ENCODE data around the gene PCGF3. TPM values are rescaled to one million over a fixed set of nuclear protein-coding genes. Genes with fewer than 3 reads are reported as not detected.

The PCGF3 gene
- total RNA-seq, 5 donors from 2014 or later (not counting 1 experiment from before 2014, with no cell fraction given): 47.0 to 76.9 (median 51.1) TPM

DNA sequence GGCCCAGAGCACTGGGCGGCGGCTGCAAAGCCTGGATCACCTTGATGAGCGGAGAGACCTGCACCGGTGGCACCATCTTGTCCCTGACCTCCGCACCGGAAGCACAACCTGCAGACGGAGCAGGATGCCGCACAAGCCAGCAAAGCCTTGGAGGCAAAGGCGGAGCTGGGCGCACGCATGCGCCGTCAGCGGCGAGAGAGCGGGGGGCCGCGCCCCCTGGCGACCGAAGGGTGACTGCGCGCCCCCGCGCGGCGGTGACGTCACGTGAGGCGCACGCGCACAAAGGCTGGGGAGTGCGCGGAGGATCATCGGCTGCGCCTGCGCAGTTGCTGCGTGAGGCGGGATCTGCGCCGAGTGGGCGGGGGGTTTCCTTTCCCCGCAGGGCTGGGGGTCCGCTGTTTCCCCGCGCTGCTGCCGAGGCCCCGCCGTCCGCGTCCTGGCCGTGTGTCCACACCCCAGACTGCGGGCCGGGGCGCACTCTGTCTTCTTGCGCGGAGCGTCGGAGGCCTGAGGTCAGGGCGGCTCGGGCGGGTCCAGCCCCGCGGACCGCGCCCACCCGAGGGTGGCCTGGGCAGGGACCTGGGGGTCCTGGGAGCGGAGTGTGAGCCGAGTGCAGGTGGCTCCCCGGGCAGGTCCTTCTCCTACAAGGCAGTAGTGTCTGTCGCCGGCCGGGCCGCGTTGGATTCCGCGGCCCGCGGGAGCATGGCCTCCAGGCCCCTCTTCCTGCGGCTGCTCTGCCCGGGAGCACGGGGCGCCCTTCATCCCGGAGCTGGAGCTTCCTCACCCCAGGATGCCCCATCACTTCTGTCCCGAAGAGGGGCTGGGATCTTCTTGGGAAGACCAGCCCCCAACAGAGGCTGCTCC is 31.2 kb upstream of the PCGF3 start, which contains the start of the genes ATP5ME and MYL5:
Gene ATP5ME (minus strand): TSS at position 105 of the 864 bp plus-strand sequence. CDS start 29 bp downstream, at position 76.
Gene MYL5 (plus strand): TSS at position 371 of the 864 bp plus-strand sequence. CDS start 3,485 bp downstream, outside the sequence.
- under 1% methylated on average over 81 of the region's 84 CpGs for WGBS (ENCODE audit: insufficient coverage)
- DNase-seq (peak; percentile 97 to 100 (median 99)), ATAC-seq (replicated peaks in 1 of 4) (peak; percentile 92 to 94 (median 94))
- no peaks in the 10 kb centered on the region for H3K9me3 ChIP-seq
- Mint-ChIP-seq H3K4me3 (peak within 1 kb of the TSS; percentile 82 to 88 (median 83)), H3K27me3 (no peaks in the 10 kb centered on the region), H3K36me3 (peaks cover 16% of the 10 kb centered on the region), H3K4me1 (peaks cover 8 to 21% (median 11%) of the 10 kb centered on the region in 3 donors), H3K27ac (peak within 1 kb of the TSS; percentile 85 to 88), H3K9me3 (no peaks in the 10 kb centered on the region)
- peak within 1 kb of the TSS; percentile 81 to 89 for H3K4me3 ChIP-seq (ENCODE audit: control insufficient read depth in 1 of 2, extremely low read depth in 1 of 2, low read length in 1 of 2)
- CTCF ChIA-PET: interaction anchor here in 1 of 2 donors (1.0 kb wide), 2 partner anchors 10 to 430 kb away, joined by 3 read pairs; no protein-coding TSS in a partner anchor
- POLR2A ChIA-PET: interaction anchor here in 1 of 2 donors (0.6 to 1.0 kb wide), 2 partner anchors 12 to 258 kb away, joined by 3 to 12 read pairs; partner anchors contain the start of genes GAK and TMEM175
- H3K27ac ChIP-seq (ENCODE audit: low read length): peak within 1 kb of the TSS; percentile 86
- H3K36me3 ChIP-seq (ENCODE audit: control insufficient read depth in 2 of 2, extremely low read depth in 1 of 2, insufficient read depth in 1 of 2, low read length in 1 of 2): peaks cover 7 to 16% of the 10 kb centered on the region in 2 donors
- H3K4me1 ChIP-seq (ENCODE audit: control insufficient read depth in 1 of 2, extremely low read depth in 1 of 2, insufficient read depth in 2 of 2, low read length in 2 of 2): peaks cover 13 to 26% of the 10 kb centered on the region in 2 experiments
- peaks cover 0 to 5% of the 10 kb centered on the region in 2 experiments for H3K27me3 ChIP-seq (replicated peaks in 1 of 2; ENCODE audit: control insufficient read depth in 2 of 2, extremely low read depth in 1 of 2, insufficient read depth in 2 of 2, low read length in 1 of 2)

DNA sequence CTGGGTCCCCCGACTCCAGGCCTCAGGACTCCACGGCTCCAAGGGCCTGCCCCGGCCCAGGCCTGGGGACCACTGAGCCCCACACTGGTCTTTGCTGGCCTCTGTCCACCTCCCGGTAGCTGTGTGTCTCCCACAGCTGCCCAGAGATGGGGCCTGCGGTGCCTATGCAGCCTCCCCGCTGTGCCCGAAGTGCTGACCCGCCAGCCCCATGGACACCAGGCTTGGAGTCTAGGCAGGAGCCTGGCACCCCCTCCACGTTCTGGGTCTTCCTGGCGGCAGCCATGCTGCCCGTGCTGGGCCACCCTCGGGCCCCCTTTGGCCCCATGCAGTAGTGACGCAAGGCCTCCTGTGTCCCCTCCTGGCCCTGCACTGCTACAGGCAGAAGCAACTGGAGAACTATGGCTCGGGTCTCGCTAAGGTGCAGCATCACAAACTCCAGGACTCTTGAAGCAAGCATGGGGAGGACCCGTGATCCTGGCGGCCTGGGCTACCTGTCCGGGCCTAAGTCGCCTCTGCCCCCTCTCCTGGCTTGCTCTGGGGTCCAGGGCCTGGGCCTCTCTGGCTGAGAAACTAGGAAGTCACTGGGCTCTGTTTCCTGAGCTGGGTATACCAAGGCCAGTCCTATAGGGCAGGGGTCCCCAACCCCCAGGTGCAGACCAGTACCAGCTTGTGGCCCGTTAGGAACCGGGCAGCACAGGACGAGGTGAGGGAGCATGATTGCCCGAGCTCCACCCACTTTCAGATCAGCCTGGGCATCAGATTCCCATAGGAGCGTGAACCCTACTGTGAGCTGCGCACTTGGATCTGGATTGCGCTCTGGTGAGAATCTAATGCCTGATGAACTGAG is 30.4 kb upstream of the PCGF3 start:
- no peaks in the 10 kb centered on the region for H3K27me3 Mint-ChIP-seq
- POLR2A ChIA-PET: no interaction called here
- peaks cover 0 to 14% of the 10 kb centered on the region in 2 experiments for H3K27me3 ChIP-seq (replicated peaks in 1 of 2; ENCODE audit: control insufficient read depth in 2 of 2, extremely low read depth in 1 of 2, insufficient read depth in 2 of 2, low read length in 1 of 2)
- DNase-seq (no peak), ATAC-seq (replicated peaks in 1 of 4) (peak in 1 of 4 experiments; percentile 1)
- peaks cover 8 to 21% (median 12%) of the 10 kb centered on the region in 3 donors for H3K4me1 Mint-ChIP-seq
- 64% methylated on average over 23 of the region's 26 CpGs for WGBS (ENCODE audit: insufficient coverage)
- H3K27ac ChIP-seq (ENCODE audit: low read length): peak overlapping the region; percentile 86
- H3K9me3 ChIP-seq: no peaks in the 10 kb centered on the region
- H3K4me1 ChIP-seq (ENCODE audit: control insufficient read depth in 1 of 2, extremely low read depth in 1 of 2, insufficient read depth in 2 of 2, low read length in 2 of 2): peaks cover 13 to 29% of the 10 kb centered on the region in 2 experiments
- CTCF ChIA-PET: no interaction called here
- peak overlapping the region; percentile 52 to 88 for H3K27ac Mint-ChIP-seq
- H3K4me3 ChIP-seq (ENCODE audit: control insufficient read depth in 1 of 2, extremely low read depth in 1 of 2, low read length in 1 of 2): peak overlapping the region; percentile 81 to 89
- no peaks in the 10 kb centered on the region for H3K9me3 Mint-ChIP-seq
- H3K36me3 Mint-ChIP-seq: peaks cover 16% of the 10 kb centered on the region
- H3K36me3 ChIP-seq (ENCODE audit: control insufficient read depth in 2 of 2, extremely low read depth in 1 of 2, insufficient read depth in 1 of 2, low read length in 1 of 2): peaks cover 7 to 16% of the 10 kb centered on the region in 2 donors
- H3K4me3 Mint-ChIP-seq: peak overlapping the region; percentile 82 to 88 (median 83)

DNA sequence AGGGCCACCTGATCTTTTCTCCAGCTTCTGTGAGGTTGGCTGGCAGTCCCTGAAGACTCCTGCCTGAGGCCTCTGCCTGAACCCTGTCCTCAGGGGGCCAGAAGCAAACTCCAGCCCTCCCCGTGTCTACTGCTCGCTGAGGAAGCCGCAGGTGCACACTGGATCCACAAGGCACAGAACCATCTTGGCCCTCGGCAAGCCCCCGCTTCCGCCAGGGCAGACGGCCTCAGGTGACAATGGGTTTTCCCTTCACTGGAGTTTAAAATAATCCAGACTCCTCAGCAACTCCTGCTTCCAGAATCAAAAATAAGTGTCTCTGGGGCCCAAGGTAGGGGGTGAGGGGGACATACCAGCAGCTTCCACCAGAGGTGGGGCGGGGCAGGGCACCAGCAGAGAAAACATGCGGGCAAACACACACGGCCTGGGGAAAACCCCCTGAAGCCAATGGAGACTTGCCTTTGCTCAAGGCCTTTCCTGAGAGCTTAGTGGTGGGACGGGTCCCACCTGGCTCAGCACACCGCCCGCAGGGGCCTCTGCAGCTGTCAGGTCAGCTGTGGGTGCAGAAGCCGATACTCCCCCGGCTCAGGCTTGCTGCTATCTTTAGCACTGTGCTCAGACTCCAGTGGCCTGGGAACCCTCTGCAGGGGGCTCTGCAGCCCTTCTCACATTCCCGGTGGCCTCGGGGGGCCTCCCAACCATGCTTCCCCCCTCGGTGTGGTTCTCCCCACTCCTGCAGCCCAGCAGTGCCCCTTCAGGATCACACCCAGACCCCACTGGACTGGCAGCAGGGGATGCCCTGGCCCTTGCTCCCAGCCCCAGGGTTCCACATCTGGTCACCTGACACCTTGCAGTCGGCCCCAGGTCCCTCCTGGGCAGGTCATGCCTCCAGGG is 29.4 kb upstream of the PCGF3 start:
- Mint-ChIP-seq H3K27ac (no peak overlapping the region), H3K9me3 (no peaks in the 10 kb centered on the region), H3K4me1 (peaks cover 8 to 26% (median 18%) of the 10 kb centered on the region in 3 donors), H3K4me3 (peak overlapping the region; percentile 30 to 88 (median 83)), H3K36me3 (peaks cover 10% of the 10 kb centered on the region), H3K27me3 (no peaks in the 10 kb centered on the region)
- H3K9me3 ChIP-seq: no peaks in the 10 kb centered on the region
- no peak overlapping the region for H3K27ac ChIP-seq (ENCODE audit: low read length)
- no peak for ATAC-seq (replicated peaks in 1 of 4)
- no peak overlapping the region for H3K4me3 ChIP-seq (ENCODE audit: control insufficient read depth in 1 of 2, extremely low read depth in 1 of 2, low read length in 1 of 2)
- peaks cover 0 to 19% of the 10 kb centered on the region in 2 experiments for H3K27me3 ChIP-seq (replicated peaks in 1 of 2; ENCODE audit: control insufficient read depth in 2 of 2, extremely low read depth in 1 of 2, insufficient read depth in 2 of 2, low read length in 1 of 2)
- POLR2A ChIA-PET: no interaction called here
- WGBS (ENCODE audit: insufficient coverage): 85% methylated on average over 18 of the region's 19 CpGs
- no peak for DNase-seq
- H3K4me1 ChIP-seq (ENCODE audit: control insufficient read depth in 1 of 2, extremely low read depth in 1 of 2, insufficient read depth in 2 of 2, low read length in 2 of 2): peaks cover 14 to 39% of the 10 kb centered on the region in 2 experiments
- peaks cover 7 to 12% of the 10 kb centered on the region in 2 donors for H3K36me3 ChIP-seq (ENCODE audit: control insufficient read depth in 2 of 2, extremely low read depth in 1 of 2, insufficient read depth in 1 of 2, low read length in 1 of 2)
- CTCF ChIA-PET: no interaction called here

- DNase-seq (no peak), ATAC-seq (replicated peaks in 1 of 4) (no peak)
- Histone ChIP-seq H3K4me3 (ENCODE audit: control insufficient read depth in 1 of 2, extremely low read depth in 1 of 2, low read length in 1 of 2) (no peak overlapping the region), H3K9me3 (no peaks in the 10 kb centered on the region), H3K27me3 (replicated peaks in 1 of 2; ENCODE audit: control insufficient read depth in 2 of 2, extremely low read depth in 1 of 2, insufficient read depth in 2 of 2, low read length in 1 of 2) (peaks cover 0 to 19% of the 10 kb centered on the region in 2 experiments), H3K4me1 (ENCODE audit: control insufficient read depth in 1 of 2, extremely low read depth in 1 of 2, insufficient read depth in 2 of 2, low read length in 2 of 2) (peaks cover 14 to 43% of the 10 kb centered on the region in 2 experiments), H3K27ac (ENCODE audit: low read length) (no peak overlapping the region), H3K36me3 (ENCODE audit: control insufficient read depth in 2 of 2, extremely low read depth in 1 of 2, insufficient read depth in 1 of 2, low read length in 1 of 2) (peaks cover 6 to 8% of the 10 kb centered on the region in 2 donors)
- H3K4me3 Mint-ChIP-seq: peak overlapping the region in 2 of 3 donors; percentile 21 to 30
- H3K27ac Mint-ChIP-seq: no peak overlapping the region
- CTCF ChIA-PET: no interaction called here
- no peaks in the 10 kb centered on the region for H3K27me3 Mint-ChIP-seq
- POLR2A ChIA-PET: no interaction called here
- H3K4me1 Mint-ChIP-seq: peaks cover 8 to 26% (median 18%) of the 10 kb centered on the region in 3 donors
- H3K36me3 Mint-ChIP-seq: peaks cover 6% of the 10 kb centered on the region
- WGBS (ENCODE audit: insufficient coverage): 88% methylated on average over 8 of the region's 8 CpGs
- H3K9me3 Mint-ChIP-seq: no peaks in the 10 kb centered on the region
Observed at GRCh38 chr4:676871-677235, 28.8 kb upstream of the PCGF3 start.

GRCh38 chr4:677431-678293 is 28.0 kb upstream of the PCGF3 start:
- ATAC-seq (replicated peaks in 1 of 4) (no peak), DNase-seq (peak in 2 of 35 experiments; percentile 30 to 48)
- Mint-ChIP-seq H3K36me3 (peaks cover 2% of the 10 kb centered on the region), H3K27me3 (no peaks in the 10 kb centered on the region), H3K27ac (no peak overlapping the region), H3K4me1 (peaks cover 8 to 23% (median 18%) of the 10 kb centered on the region in 3 donors), H3K4me3 (peak overlapping the region in 1 of 3 donors; percentile 5), H3K9me3 (no peaks in the 10 kb centered on the region)
- no peaks in the 10 kb centered on the region for H3K9me3 ChIP-seq
- POLR2A ChIA-PET: no interaction called here
- WGBS (ENCODE audit: insufficient coverage): 79% methylated on average over 24 of the region's 26 CpGs
- H3K36me3 ChIP-seq (ENCODE audit: control insufficient read depth in 2 of 2, extremely low read depth in 1 of 2, insufficient read depth in 1 of 2, low read length in 1 of 2): peaks cover 0 to under 1% of the 10 kb centered on the region in 2 donors
- CTCF ChIA-PET: interaction anchor here in 1 of 2 donors (0.5 kb wide), 1 partner anchor 31 kb away, joined by 3 read pairs; no protein-coding TSS in a partner anchor
- peaks cover 0 to 25% of the 10 kb centered on the region in 2 experiments for H3K27me3 ChIP-seq (replicated peaks in 1 of 2; ENCODE audit: control insufficient read depth in 2 of 2, extremely low read depth in 1 of 2, insufficient read depth in 2 of 2, low read length in 1 of 2)
- no peak overlapping the region for H3K4me3 ChIP-seq (ENCODE audit: control insufficient read depth in 1 of 2, extremely low read depth in 1 of 2, low read length in 1 of 2)
- H3K27ac ChIP-seq (ENCODE audit: low read length): no peak overlapping the region
- peaks cover 14 to 43% of the 10 kb centered on the region in 2 experiments for H3K4me1 ChIP-seq (ENCODE audit: control insufficient read depth in 1 of 2, extremely low read depth in 1 of 2, insufficient read depth in 2 of 2, low read length in 2 of 2)

Measured in T-cell (primary cell).